GM18861 (cell line): ENCODE measurements around the gene RRAS.

Source experiments
- ATAC-seq: cut with Tn5 transposase; IDR thresholded peaks from one replicate; pipeline ENCODE4 v1.9.1; 2021; ENCODE audit not compliant: unreplicated experiment

RRAS gene

GRCh38 chr19:49640113-49640898 lies at the start of gene RRAS:
Gene RRAS, minus strand, starts transcription at chr19:49640143. Its CDS starts 45 bp downstream, at chr19:49640098.
- peak; percentile 49 for ATAC-seq

GRCh38 chr19:49689133-49690078 lies 49.5 kb upstream of the RRAS start, which contains the start of gene ADM5:
Gene ADM5, plus strand, starts transcription at chr19:49689594. Its CDS starts 244 bp downstream, at chr19:49689838.
- ATAC-seq, result no peak

GRCh38 chr19:49688531-49689132 lies 48.7 kb upstream of the RRAS start:
- ATAC-seq, result no peak

- ATAC-seq, result no peak
Measured at GRCh38 chr19:49687566-49688316, 47.8 kb upstream of the RRAS start.

- no peak for ATAC-seq
Measured at GRCh38 chr19:49687150-49687549, 47.2 kb upstream of the RRAS start.

GRCh38 chr19:49686503-49687088 lies 46.7 kb upstream of the RRAS start:
- ATAC-seq, result no peak

- ATAC-seq, result no peak
Measured at GRCh38 chr19:49685845-49686332, 45.9 kb upstream of the RRAS start.

GRCh38 chr19:49684983-49685553 lies 45.1 kb upstream of the RRAS start:
- no peak for ATAC-seq

GRCh38 chr19:49684251-49684982 lies 44.5 kb upstream of the RRAS start:
- no peak for ATAC-seq

GRCh38 chr19:49683814-49684250 lies 43.9 kb upstream of the RRAS start:
- ATAC-seq, result no peak

GRCh38 chr19:49682274-49682673 lies 42.3 kb upstream of the RRAS start:
- no peak for ATAC-seq

GRCh38 chr19:49681830-49682229 lies 41.9 kb upstream of the RRAS start:
- no peak for ATAC-seq

- ATAC-seq, result no peak
Measured at GRCh38 chr19:49680421-49681351, 40.7 kb upstream of the RRAS start.

GRCh38 chr19:49679771-49680413 lies 39.9 kb upstream of the RRAS start:
- no peak for ATAC-seq

- no peak for ATAC-seq
Measured at GRCh38 chr19:49678985-49679770, 39.2 kb upstream of the RRAS start.

GRCh38 chr19:49677901-49678674 lies 38.1 kb upstream of the RRAS start:
- no peak for ATAC-seq
